ENCODE results near the gene DDA1.

The DDA1 gene

DNA sequence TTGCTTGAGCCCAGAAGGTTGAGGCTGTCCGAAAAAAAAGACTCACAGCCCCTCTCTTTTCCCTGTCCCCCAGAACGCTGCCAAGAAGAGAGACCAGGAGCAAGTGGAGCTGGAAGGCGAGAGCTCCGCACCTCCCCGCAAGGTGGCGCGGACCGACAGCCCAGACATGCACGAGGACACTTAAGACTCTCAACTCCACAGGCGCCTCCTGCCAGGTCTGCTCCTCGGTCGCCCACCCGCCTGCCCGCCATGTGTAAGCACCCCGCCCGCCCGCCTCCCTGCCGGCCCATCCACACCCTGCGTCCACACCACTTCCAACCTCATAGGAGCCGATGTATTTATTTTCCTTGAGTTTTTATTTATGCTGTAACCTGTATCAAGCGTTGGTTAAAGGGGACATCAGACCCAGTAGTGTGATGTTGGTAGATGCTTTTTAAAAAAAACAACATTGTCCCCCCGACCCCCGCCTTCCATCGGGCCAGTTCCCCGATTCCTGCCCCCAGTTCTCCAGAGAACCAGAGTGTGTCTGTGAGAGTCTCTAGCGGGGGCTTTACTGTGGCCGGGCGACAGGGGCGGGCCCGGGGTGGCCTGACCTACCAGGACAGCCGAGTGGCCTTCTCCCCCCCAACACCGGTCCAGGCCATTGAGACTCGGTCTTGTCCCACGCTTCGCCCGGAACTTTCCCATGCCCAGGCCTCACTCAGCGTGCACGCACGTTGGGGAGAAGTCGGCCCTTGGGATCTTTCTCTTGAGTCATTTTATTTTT, 10.3 kb downstream of the DDA1 start:
- H3K4me3 ChIP-seq (ENCODE audit: low read length) = no peak overlapping the region
- no peak overlapping the region for H3K27ac ChIP-seq (ENCODE audit: low read length)
- H3K36me3 ChIP-seq (ENCODE audit: insufficient read depth, low read depth, low read length) = peaks cover 42% of the 10 kb centered on the region
- H3K4me1 ChIP-seq (ENCODE audit: insufficient read depth, low read length) = no peaks in the 10 kb centered on the region
- no peaks in the 10 kb centered on the region for H3K27me3 ChIP-seq (ENCODE audit: insufficient read depth, low read length)
- H3K9ac ChIP-seq (ENCODE audit: low read depth, low read length) = no peak overlapping the region
- H3K9me3 ChIP-seq (ENCODE audit: insufficient read depth, low read depth, low read length) = no peaks in the 10 kb centered on the region

DNA sequence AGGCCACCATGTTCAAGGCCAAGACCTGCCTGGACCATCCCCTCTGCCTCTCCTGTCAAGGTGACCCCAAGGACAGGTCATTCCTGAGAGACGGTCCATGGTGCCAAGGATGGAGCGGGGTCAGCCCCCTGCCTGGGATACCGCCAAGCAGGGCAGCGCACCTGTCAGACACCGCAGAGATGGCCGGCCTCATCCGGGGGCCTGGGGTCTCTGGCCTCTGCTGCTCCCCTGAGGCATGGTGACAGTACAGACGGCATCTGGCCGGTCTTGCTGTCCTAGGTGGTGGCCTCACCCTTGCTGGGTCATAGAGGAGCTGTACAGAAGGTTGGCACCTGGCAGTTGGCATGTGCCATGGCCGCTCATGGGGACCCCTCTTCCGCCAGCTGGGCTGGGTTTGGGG, 11.1 kb downstream of the DDA1 start:
- Histone ChIP-seq H3K27me3 (ENCODE audit: insufficient read depth, low read length) (no peaks in the 10 kb centered on the region), H3K36me3 (ENCODE audit: insufficient read depth, low read depth, low read length) (peaks cover 41% of the 10 kb centered on the region), H3K9me3 (ENCODE audit: insufficient read depth, low read depth, low read length) (no peaks in the 10 kb centered on the region), H3K27ac (ENCODE audit: low read length) (no peak overlapping the region), H3K9ac (ENCODE audit: low read depth, low read length) (no peak overlapping the region), H3K4me1 (ENCODE audit: insufficient read depth, low read length) (no peaks in the 10 kb centered on the region), H3K4me3 (ENCODE audit: low read length) (no peak overlapping the region)

DNA sequence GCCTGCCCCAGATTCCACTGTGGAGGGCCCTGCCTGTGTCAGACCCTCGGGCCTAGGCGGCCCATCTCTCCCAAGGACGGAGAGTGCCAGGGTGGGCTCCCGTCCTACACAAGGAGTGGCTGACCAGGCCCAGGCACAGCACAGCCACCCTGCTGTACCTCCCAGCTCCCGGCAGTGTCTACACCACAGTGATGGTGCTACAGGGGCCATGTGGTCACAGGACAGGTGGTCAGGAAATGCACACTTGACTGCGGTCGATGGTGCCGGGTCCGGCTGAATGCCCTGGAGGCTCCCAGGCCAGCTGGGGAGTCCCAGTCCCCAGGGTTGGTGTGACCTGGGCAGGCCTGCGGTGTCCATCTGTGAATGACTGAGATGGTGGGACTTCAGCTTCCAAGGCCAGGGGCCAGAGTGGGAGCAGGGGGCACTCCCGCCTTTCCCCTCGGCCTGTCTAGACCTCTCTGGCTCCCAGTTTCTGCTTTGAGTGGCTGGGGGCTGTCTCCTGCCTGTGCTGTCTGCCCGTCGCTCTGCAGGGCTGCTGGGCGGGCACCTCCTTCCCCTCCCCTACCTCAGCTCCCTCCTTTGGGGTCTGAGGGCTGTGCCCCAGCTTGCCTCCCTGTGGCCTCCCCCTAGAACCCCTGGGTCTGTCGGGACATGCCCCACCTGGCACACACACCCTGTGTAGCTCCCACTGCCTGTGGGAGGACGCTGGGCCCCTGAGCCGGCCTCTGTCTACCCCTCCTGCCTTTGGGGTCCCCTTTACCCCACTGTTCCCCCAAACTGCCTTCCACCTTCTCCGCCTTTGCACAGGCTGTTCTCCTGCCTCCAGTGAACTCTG, 12.5 kb downstream of the DDA1 start:
- no peak overlapping the region for H3K27ac ChIP-seq (ENCODE audit: low read length)
- H3K4me3 ChIP-seq (ENCODE audit: low read length) = no peak overlapping the region
- H3K9ac ChIP-seq (ENCODE audit: low read depth, low read length) = no peak overlapping the region
- H3K36me3 ChIP-seq (ENCODE audit: insufficient read depth, low read depth, low read length) = peaks cover 40% of the 10 kb centered on the region
- no peaks in the 10 kb centered on the region for H3K27me3 ChIP-seq (ENCODE audit: insufficient read depth, low read length)
- H3K9me3 ChIP-seq (ENCODE audit: insufficient read depth, low read depth, low read length) = no peaks in the 10 kb centered on the region
- H3K4me1 ChIP-seq (ENCODE audit: insufficient read depth, low read length) = no peaks in the 10 kb centered on the region

DNA sequence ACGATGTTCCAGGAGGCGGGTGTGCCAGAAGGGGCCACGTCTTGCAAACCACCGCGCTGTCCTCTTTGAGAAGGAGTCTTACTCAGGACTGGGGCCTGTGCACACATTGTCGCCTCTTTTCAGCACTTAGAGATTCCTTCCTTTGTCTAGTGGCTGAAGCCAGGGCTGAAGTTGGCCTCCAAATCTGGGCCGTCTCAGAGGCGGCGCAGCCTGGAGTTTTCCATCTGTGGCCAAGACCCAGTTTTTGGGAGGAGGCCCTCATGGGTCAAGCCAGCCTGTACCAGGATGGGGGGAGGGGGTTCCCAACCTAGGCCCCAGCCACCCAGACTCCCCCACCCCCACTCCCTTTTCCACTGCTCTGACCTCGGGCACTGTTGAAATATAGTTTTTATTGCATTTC, 13.5 kb downstream of the DDA1 start:
- Histone ChIP-seq H3K27ac (ENCODE audit: low read length) (no peak overlapping the region), H3K27me3 (ENCODE audit: insufficient read depth, low read length) (no peaks in the 10 kb centered on the region), H3K4me3 (ENCODE audit: low read length) (no peak overlapping the region), H3K9me3 (ENCODE audit: insufficient read depth, low read depth, low read length) (no peaks in the 10 kb centered on the region), H3K36me3 (ENCODE audit: insufficient read depth, low read depth, low read length) (peaks cover 43% of the 10 kb centered on the region), H3K9ac (ENCODE audit: low read depth, low read length) (no peak overlapping the region), H3K4me1 (ENCODE audit: insufficient read depth, low read length) (no peaks in the 10 kb centered on the region)

DNA sequence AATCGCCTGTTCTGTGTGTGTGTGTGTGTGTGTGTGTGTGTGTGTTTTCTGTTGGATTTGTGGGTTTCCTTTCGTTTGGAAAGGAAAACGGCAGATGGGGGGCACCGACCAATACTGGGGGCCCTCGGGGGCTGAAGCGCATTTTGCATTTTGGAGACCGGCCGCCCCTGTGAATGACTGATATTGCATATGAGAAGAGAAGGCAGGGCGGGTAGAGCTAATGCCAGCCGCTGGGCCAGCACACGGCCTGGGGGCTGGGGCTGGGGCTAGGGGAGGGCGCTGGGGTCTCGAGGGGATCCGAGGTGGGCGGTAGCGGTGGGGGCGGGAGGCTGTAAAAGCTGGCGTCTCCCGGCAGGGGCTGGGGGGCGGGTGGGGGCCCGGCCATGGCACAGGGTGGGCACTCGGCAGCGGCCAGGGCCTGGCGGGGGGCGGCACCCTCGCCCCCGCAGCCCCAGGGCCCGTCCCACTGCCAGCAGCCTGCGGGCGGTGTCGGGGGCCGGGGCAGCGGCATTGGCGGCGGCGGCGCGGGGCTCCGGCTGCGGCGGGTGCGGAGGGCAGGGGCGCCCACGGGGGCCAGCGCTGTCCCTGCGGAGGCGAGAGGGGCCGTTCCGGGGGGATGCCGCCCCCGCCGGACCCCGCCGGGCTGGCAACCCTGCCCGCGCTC, 14.1 kb downstream of the DDA1 start:
- no peak overlapping the region for H3K4me3 ChIP-seq (ENCODE audit: low read length)
- peaks cover 43% of the 10 kb centered on the region for H3K36me3 ChIP-seq (ENCODE audit: insufficient read depth, low read depth, low read length)
- H3K9me3 ChIP-seq (ENCODE audit: insufficient read depth, low read depth, low read length) = no peaks in the 10 kb centered on the region
- no peak overlapping the region for H3K27ac ChIP-seq (ENCODE audit: low read length)
- no peaks in the 10 kb centered on the region for H3K27me3 ChIP-seq (ENCODE audit: insufficient read depth, low read length)
- H3K4me1 ChIP-seq (ENCODE audit: insufficient read depth, low read length) = no peaks in the 10 kb centered on the region
- H3K9ac ChIP-seq (ENCODE audit: low read depth, low read length) = no peak overlapping the region

DNA sequence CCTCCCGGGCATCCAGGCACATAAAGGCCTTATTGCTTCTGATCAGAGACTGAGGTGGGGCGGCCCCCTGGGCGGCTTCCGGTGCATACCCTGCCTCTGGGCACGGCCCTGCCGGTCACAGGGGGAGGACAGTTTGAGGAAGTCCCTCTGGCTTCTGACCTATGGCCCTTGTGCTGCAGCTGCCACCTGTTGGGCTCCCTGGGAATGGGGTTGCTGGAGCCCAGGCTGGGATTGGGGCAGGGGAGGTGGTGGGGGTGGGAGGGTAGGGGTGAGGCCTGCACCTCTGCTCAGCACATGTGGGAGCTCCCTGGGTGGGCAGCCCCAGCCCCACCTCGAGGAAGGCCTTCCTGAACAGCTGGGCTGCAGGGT, 14.6 kb downstream of the DDA1 start:
- Histone ChIP-seq H3K27ac (ENCODE audit: low read length) (no peak overlapping the region), H3K36me3 (ENCODE audit: insufficient read depth, low read depth, low read length) (peaks cover 41% of the 10 kb centered on the region), H3K9me3 (ENCODE audit: insufficient read depth, low read depth, low read length) (no peaks in the 10 kb centered on the region), H3K9ac (ENCODE audit: low read depth, low read length) (no peak overlapping the region), H3K4me3 (ENCODE audit: low read length) (no peak overlapping the region), H3K27me3 (ENCODE audit: insufficient read depth, low read length) (no peaks in the 10 kb centered on the region), H3K4me1 (ENCODE audit: insufficient read depth, low read length) (no peaks in the 10 kb centered on the region)

DNA sequence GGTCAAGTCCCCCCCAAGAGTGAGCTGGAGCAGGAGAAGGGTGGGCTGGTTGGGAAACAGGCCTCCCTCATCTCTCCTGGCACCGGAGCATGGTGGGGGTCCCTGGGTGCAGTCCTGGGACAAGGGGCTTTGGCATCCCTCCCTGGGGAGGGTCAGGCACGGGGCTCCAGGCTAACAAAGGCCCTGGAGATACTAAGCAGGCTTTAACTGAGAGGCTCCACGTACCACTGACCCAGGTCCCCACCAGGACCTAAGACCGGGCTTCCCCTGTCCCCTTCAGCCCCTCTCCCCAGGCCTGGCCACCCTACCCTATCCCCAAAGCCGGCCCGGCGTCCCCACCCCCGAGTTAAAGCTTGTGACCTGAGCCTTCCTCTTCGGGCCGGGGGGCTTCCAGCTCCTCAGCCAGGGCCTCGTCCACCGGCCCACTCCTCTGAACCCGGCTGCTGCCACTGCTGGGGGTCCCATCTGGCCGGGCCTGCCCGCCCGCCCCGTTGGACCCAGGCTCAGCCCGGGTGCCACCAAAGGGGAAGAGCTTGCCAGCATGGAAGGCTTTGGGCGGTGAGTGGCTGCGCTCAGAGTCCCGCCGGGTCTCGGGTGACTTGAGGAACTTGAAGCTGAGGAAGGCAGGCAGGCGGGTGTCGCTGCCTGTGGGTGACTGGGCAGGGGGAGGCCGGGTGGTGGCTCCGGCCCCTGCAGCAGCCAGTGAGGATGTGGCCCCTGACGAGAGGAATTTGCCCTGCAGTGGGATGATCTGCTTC, 15.2 kb downstream of the DDA1 start:
- Histone ChIP-seq H3K36me3 (ENCODE audit: insufficient read depth, low read depth, low read length) (peaks cover 36% of the 10 kb centered on the region), H3K9me3 (ENCODE audit: insufficient read depth, low read depth, low read length) (no peaks in the 10 kb centered on the region), H3K27me3 (ENCODE audit: insufficient read depth, low read length) (0 out of 2 replicates have a peak, but pooled peaks cover 4% of the 10 kb centered on the region), H3K9ac (ENCODE audit: low read depth, low read length) (no peak overlapping the region), H3K4me1 (ENCODE audit: insufficient read depth, low read length) (no peaks in the 10 kb centered on the region), H3K4me3 (ENCODE audit: low read length) (no peak overlapping the region), H3K27ac (ENCODE audit: low read length) (no peak overlapping the region)

DNA sequence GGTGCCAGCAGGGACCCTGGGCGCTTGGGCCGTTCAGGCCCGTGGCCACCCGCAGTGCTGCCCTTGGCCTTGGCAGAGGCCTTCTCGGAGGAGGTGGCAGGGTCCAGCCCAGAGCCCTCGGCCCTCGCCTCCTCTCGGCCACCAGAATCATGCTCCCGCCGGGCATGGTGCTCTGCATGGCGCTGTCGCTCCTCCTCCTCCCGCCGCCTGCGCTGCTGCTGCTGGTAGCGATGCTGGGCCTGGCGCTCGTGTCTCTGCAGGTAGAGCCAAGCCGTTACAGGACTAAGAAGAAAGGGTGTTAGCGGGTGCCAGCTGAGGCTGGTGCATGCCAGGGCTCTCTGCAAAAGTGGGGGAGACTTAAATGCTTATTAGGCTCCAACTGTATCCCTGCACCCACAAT, 15.8 kb downstream of the DDA1 start:
- Histone ChIP-seq H3K4me1 (ENCODE audit: insufficient read depth, low read length) (no peaks in the 10 kb centered on the region), H3K9ac (ENCODE audit: low read depth, low read length) (no peak overlapping the region), H3K36me3 (ENCODE audit: insufficient read depth, low read depth, low read length) (peaks cover 30% of the 10 kb centered on the region), H3K9me3 (ENCODE audit: insufficient read depth, low read depth, low read length) (no peaks in the 10 kb centered on the region), H3K27me3 (ENCODE audit: insufficient read depth, low read length) (peaks cover 5% of the 10 kb centered on the region; the same call in 1 of the 2 replicates), H3K4me3 (ENCODE audit: low read length) (no peak overlapping the region), H3K27ac (ENCODE audit: low read length) (no peak overlapping the region)

DNA sequence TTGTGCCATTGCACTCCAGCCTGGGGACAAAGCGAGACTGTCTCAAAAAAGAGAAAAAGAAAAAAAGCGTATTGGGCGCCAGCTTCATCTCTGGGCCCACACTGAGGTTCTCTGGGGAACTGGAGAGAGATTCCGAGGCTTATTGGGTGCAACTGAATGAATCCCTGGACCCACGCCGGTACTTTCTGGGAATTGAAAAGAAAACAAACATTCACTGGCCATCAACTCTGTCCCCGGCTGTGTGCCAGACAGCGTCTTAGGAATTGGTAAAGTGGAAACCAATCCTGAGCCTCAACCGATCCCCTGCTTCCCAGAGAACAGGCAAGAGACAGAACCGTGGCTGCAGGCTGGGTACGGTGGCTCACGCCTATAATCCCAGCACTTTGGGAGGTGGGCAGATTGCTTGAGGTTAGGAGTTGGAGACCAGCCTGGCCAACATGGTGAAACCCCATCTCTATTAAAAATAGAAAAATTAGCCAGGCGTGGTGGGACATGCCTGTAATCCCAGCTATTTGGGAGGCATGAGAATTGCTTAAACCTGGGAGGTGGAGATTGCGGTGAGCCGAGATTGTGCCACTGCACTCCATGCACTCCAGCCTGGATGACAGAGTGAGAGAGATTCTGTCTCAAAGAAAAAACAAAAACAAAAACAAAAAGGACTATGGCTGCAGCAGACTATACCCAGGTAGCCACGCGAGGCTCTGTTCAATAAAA, 16.7 kb downstream of the DDA1 start:
- Histone ChIP-seq H3K4me1 (ENCODE audit: insufficient read depth, low read length) (no peaks in the 10 kb centered on the region), H3K9ac (ENCODE audit: low read depth, low read length) (no peak overlapping the region), H3K4me3 (ENCODE audit: low read length) (no peak overlapping the region), H3K9me3 (ENCODE audit: insufficient read depth, low read depth, low read length) (no peaks in the 10 kb centered on the region), H3K27me3 (ENCODE audit: insufficient read depth, low read length) (peaks cover 5% of the 10 kb centered on the region; the same call in 1 of the 2 replicates), H3K36me3 (ENCODE audit: insufficient read depth, low read depth, low read length) (peaks cover 22% of the 10 kb centered on the region; the same call in 1 of the 2 replicates), H3K27ac (ENCODE audit: low read length) (no peak overlapping the region)

DNA sequence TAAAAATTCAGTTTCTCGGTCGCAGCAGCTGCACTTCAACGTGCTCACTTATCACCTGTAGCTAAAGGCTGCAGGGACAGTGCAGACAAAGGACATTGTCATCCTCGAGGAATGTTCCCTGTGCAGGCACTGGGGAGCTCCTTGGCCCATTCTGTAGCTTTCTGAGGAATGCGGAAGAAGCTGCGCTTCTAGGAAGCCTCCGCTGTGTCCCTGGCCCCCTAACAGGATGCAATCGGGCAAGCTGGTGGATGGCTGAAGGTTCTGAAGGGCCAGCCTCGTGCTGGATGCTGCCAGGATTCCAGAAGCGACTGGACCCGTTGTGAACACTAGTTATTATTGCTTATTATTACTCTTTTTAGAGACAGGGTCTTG, 17.2 kb downstream of the DDA1 start:
- Histone ChIP-seq H3K9ac (ENCODE audit: low read depth, low read length) (no peak overlapping the region), H3K9me3 (ENCODE audit: insufficient read depth, low read depth, low read length) (no peaks in the 10 kb centered on the region), H3K27me3 (ENCODE audit: insufficient read depth, low read length) (peaks cover 5% of the 10 kb centered on the region; the same call in 1 of the 2 replicates), H3K4me1 (ENCODE audit: insufficient read depth, low read length) (no peaks in the 10 kb centered on the region), H3K36me3 (ENCODE audit: insufficient read depth, low read depth, low read length) (peaks cover 18% of the 10 kb centered on the region; the same call in 1 of the 2 replicates), H3K4me3 (ENCODE audit: low read length) (no peak overlapping the region), H3K27ac (ENCODE audit: low read length) (no peak overlapping the region)

Measured in iPS-20b (cell line).